HG02852 (cell line): ENCODE measurements around the gene FN3K.
"Not testable (repeated sequence)": the region's sequence is repeated elsewhere in the genome, so short reads cannot be mapped to it uniquely, and the experiment has no call there.

ENCODE experiments used
- ATAC-seq: cut with Tn5 transposase; IDR thresholded peaks from one replicate; pipeline ENCODE4 v1.9.1; 2021; ENCODE audit warnings: mild to moderate bottlenecking, moderate library complexity; ENCODE audit not compliant: unreplicated experiment

Gene FN3K

DNA sequence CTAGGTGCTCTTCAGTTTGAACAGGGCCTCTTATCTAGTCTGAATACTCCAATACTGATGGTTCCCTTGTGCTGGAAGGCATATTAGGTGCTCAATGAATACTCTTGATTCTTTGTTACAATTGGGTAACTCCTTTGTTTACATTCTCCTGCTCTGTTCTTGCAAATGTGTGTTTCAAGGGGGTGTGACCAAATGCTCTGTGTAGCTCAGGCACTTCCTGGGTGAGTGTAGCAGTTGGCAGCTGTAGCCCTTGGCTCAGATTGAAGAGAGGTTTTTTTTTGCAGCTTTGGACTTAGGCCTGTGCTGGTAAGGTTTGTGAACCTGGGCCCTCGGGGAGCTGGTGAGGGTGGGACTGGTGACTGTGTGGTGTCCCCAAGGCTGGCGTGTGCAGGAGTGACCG lies 36.6 kb downstream of the FN3K start:
- no peak for ATAC-seq

DNA sequence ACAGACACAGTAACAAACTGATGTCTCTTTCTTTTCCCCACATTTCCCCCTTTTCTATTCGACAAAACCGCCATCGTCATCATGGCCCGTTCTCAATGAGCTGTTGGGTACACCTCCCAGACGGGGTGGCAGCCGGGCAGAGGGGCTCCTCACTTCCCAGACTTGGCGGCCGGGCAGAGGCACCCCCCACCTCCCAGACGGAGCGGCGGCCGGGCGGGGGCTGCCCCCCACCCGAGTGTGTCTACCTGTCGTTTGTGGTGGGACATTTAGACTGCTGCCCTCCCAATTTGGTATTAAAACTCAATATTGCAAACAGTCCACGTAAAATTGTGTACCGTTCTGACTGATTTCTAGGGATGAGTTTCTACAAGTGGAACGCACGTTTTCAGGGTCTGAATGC lies 39.0 kb downstream of the FN3K start:
- ATAC-seq, result not testable (repeated sequence)

DNA sequence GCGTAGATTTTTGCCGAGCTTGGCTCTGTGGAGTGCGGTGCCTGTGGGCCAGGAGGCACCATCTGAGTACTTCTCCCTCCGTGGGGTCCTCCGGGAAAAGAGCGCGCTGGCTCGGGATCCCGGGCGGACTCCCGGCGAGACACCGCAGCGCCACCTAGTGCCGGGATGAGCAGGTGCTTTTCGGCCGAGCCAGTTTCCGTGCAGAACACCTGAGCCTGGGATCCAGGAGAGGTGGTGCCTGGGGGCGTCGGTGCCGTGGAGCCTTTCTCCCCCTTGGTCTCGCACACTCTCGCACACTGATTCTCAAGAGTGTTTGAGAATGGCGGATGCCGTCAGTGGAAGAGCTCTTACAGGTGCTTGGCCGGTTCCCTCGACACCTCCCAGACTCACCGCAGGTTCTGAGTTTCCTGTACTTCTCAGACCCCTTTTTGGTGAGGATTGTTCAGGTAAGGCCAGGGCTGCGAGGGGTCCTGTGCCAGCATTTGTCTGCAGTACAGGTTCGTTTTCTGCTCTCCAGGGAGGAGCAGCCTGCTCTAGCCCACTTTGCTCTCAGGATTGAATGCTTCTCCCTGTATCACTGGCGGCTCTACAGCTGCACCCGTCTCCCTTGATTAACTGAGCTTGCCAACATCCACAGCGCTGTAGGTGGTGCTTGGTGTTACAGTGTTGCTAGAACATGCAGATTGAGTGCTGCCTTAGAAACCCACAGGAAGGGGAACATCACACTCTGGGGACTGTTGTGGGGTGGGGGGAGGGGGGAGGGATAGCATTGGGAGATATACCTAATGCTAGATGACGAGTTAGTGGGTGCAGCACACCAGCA lies 39.8 kb downstream of the FN3K start:
- no peak for ATAC-seq

DNA sequence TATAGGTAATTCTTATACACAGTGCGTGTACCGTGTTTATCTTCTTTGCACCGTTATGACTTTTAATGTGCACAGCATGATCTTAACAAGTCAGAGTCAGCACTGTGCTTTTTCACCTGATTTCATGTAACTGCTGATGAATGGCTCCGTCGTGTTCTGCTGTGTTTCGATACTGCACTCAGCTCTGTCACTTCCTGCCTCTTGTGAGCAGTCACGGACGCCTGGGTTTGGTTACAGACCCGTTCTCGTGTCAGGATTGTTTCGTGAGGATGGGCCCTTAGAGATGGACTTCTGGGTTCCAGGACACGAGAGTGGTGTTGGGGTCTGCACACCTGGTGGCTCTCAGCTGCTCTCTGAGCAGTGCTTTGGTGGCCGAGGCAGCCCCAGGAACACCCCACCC lies 41.0 kb downstream of the FN3K start:
- no peak for ATAC-seq

DNA sequence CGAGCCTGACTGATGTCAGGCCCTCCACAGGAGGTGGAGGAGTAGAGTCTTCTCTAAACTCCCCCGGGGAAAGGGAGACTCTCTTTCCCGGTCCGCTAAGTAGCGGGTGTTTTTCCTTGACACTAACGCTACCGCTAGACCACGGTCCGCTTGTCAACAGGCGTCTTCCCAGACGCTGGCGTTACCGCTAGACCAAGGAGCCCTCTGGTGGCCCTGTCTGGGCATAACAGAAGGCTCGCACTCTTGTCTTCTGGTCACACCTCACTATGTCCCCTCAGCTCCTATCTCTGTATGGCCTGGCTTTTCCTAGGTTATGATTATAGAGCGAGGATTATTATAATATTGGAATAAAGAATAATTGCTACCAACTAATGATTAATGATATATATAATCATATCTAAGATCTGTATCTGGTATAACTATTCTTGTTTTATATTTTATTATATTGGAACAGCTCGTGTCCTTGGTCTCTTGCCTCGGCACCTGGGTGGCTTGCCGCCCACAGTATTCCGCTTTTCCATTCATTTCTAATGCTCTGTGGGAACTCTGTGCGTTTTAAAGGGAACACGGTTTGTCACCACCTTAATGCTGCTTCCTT lies 42.5 kb downstream of the FN3K start:
- ATAC-seq, result not testable (repeated sequence)

DNA sequence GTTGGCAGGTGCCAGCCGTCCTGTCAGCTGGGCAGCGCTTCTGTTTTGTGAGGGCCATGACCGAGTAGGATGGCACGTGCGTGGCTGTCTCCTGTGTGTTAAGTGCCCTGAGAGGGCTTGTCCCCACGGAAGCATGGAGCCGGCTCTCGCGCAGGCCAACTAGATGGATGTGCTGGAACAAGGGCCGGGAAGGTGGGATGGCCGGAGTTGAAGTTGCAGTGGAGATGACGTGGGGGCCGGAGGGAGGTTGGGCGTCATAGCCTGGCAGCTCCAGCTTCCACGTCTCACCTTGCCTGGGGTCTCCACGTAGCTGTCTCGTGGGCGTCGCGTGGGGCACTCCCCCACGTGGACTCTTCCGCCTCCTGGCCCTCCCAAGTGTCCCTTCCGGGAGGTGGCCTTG lies 44.1 kb downstream of the FN3K start:
- ATAC-seq, result no peak

DNA sequence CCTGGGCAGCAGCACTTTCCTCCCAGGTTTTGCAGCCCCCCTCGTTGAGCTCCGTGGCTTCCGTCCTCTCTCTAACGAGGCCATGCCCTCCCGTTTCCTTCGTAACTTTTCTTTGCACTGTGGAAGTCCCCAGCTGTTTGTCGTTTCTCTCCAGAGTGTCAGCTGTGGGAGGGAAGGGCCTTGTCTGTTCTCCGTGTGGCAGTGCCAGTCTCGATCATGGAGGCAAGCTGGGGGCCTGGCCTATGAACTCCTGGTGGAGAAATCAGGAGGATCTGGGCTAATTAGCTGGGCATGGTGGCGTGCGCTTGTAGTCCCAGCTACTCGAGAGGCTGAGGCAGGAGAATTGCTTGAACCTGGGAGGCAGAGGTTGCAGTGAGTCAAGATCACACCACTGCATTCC lies 44.8 kb downstream of the FN3K start:
- no peak for ATAC-seq

DNA sequence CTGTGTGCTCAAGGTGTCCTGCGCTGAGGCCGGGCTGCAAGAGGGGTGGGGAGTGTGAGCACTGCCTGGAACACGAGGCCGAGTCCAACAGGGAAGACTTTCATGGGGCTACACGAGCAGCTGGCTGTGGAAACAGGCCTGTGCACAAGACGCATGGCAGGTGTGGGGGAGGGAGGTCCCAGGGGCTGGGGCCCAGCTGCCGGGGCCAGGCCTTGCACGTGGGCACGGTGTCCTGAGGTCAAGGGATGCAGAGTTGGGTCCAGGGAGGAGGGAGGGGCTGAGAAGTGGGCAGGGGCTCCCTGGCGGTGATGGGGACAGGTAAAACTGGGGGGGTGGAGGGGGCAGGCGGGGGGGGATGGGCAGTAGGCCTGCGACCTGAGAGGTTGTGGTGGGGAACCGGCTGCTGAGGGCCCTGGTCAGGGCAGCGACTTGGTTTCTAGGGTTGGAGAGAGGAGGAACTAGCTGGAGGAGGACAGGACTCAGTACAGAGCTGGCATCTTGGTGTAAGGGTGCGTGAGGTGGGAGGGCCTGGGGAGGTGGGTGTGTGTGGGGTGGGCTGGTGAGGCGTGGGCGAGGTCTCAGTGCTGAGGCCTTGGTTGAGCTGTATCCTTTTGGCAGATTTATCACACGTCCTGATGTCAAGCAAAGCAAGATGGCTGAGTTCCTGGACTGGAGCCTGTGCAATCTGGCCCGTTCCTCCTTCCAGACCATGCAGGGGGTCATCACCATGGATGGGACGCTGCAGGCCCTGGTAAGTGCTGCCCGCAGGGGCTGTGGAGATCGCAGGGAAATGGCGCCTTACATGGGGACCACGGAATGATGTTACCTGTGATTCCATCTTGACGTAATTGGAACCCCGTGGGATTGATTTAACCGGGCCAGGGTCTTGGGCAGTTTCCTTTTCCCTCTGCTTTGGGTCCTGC lies 45.8 kb downstream of the FN3K start:
- ATAC-seq, result no peak

DNA sequence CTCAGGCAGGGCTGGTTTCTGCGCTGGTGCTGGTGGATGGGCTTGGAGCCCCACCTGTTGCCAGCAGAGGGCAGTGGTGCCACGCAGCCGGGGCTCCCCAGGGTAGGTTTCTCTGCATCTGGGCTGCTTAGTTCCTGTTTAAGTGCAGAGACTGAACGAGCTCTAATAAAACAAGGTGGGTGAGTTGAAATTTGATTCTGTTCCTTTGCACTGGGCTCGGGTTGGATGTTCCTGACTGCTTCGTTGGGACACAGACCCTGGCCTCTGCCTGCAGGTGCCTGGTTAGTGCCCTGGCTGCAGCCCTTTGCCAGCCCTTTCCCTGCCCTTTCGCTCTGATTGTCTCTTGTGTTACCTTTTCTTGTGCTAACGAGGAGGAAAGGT lies 46.5 kb downstream of the FN3K start:
- no peak for ATAC-seq

DNA sequence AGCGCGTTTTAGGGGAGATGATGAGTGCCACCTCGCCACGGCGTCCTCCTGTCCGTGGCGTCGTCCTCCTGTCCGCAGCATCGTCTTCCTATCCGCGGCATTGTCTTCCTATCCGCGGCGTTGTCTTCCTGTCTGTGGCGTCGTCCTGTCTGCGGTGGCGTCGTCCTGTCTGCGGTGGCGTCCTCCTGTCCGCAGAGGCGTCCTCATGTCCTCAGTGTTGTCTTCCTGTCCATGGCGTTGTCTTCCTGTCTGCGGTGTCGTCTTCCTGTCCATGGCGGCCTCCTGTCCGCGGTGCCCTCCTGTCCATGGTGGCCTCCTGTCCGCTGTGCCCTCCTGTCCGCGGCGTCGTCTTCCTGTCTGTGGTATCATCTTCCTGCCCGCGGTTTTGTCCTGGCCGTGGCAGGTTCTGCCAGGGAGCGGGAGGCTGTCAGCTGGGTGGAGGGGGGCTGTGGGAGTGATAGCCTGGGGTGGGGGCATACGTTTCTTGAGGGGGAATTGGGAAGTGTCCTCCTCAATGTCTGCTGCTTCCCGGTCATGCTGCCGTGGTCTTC lies 47.3 kb downstream of the FN3K start:
- ATAC-seq, result no peak

DNA sequence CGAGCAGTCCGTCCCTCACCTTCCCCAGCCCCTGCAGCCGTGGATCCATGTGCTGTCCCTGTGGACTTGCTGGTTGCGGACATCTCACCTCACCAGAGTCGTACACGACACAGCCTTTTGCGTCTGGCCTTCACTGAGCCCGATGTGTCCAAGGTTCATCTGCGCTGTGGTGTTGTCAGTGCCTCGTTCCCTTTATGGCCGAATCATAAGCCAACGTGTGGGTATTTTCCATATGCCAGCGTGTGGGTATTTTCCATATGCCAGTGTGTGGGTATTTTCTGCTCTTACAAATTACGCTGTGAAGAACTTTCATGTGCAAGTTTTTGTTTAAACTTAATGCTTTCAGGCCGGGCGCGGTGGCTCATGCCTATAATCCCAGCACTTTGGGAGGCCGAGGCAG lies 48.1 kb downstream of the FN3K start:
- no peak for ATAC-seq

DNA sequence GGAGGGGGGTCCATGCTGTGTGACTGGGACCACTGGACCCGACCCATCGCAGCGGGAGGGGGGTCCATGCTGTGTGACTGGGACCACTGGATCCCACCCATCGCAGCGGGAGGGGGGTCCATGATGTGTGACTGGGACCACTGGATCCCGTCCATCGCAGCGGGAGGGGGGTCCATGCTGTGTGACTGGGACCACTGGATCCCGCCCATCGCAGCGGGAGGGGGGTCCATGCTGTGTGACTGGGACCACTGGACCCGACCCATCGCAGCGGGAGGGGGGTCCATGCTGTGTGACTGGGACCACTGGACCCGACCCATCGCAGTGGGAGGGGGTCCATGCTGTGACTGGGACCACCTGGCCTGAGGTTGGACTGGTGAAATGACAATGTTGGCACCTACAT lies 50.2 kb downstream of the FN3K start:
- not testable (repeated sequence) for ATAC-seq

DNA sequence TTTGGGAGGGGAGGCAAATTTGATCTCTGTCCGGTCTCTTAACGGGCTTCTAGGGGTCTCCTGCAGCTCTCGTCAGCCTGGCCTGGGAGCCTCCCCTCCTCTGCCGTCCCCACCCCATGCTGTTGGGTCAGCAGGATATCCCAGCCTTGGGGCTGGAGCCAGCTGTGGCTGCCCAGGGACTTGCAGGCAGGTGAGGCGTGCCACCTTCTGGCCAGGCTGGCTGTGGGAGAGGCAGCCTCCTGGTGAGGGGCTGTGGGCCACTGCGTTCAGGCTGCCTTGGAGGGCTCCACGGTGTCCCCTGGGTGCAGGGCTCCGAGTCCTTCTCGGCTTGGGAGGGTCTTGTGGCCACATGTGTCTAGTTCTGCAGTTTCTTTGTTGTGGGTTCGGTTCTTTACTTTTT lies 51.0 kb downstream of the FN3K start:
- ATAC-seq, result no peak

DNA sequence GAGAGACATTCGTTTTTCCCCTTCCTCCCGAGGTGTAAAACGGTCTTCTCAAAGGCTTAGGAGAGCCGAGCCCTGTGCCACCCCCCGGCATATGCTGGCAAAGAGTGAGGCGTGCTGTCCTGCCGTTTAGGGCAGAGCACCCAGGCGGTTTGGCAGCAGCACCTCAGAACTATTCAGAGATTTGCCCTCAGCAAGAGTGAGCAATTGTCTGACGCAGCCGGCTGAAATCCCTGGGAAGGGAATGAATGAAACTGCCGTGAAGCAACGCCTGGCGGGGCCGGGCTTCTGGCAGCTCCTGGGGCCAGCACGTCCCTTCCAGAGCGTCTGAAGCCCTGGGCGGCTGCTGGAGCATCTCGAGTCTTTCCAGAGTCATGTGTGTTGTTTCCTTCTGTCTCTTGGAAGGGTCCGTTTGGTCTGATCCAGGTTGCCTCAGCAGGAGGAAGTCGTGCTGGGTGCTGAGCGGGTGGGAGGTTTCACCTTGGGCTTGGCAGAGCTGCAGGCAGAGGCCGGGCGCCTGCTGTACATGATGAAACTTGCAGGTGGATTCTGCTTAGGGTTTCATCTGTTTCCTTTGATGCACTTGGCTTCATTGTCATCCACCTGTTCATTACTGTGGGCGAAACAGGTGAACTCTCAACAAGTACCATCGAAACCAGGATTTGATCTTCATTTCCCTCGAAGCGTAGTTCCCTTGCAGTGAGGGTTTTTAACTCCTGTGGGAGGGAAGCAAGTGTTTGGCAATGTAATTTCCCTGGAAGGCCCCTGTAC lies 51.9 kb downstream of the FN3K start:
- no peak for ATAC-seq

DNA sequence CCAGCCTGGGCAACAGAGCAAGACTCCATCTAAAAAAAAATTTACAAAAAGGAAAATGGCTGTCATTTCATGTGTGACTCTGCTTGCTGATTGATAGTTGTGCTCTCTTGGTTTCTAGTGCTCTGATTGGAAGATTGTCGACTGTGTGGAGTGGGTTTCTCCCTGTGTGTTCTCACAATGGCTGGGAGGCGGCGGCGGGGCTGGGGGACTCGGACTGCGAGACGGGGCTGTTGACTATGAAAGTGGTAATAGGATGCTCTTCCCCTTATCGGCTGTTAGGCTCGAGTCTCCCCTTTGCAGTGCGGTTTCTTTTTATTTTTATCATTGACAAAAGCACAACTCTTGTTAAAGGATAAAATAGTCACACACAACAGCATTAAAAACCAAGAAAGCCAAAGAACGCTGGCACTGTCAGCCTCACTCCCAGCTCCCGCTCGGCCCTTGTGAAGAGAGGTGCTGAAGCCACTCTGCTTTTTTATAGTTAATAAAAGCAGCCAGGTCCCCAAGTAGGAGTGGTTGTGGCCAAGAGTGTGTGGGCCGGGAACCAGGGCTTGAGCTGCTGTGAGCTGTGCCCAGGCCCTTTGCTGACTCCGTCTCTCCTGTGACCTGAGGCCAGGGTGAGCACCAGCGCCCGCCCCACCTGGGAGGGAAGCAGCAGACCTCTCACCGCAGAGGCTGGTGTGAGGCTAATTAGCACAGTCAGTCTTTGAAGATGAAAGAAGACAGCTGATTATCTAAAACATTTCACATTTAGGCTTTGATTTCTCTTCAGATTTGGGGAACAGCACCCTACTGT lies 53.0 kb downstream of the FN3K start:
- no peak for ATAC-seq

DNA sequence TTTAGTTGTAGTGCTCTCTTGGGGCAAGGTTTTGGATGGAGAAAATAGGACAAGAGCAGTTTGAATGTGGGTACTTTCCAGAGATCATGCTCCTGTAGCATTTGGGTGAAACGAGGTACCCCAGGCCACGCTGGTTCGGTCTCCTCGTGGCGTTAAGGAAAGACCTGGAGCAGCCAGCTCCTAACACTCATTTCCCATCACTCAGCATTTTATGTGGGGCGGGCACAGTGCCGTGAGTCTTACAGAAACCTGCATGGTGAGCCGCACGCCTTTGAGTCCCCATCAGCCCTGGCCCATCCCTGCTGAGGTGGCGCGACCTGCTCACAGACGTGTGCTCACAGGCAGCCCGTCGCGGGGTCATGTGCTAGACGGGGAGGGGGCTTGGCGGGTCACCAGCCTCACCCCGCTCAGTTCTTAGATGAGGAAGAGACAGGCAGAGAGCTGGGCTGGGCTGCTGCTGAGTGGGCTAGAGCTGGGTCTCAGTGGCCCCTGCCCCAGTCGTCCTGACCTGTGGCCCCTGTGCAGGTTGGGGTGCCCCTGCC lies 53.7 kb downstream of the FN3K start:
- no peak for ATAC-seq

DNA sequence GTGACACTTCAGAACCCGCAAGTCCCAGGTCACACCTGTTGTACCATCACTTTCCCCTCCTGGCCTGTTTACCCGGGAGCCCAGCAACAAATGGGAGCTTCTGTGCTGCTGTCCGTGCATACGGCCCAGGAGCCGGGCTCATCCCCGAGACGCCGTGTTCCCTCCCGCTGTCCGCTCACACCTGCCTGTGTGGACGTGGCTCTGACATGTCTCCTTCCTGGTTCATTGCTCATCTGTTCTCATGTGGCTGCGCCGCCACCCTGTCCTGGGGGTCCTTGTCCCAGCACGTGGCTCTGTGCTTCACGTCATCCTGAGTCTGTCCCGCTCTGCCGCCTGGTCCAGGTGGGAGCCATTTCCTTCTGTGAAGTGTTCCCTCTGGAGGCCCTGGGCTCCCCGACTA lies 54.4 kb downstream of the FN3K start:
- no peak for ATAC-seq

DNA sequence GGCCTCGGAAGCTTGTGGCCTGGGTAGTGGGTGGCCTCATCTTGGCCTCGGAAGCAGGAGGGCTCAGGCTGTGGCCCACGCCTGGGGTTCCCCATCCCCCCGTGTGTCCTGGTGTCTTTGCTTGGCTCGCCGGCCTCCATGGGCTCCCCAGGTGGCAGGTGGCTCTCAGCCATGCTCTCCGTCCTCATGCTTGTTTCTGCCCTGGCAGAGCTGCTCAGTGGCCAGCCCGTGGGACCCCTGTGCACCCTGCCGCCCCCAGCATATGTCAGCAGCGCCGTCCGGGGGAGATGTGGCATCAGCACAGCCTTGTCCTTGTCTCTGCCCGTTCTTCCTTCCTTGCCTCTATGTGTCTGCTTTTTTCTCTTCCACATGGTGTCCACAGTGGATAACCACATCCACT lies 55.0 kb downstream of the FN3K start:
- ATAC-seq, result no peak

DNA sequence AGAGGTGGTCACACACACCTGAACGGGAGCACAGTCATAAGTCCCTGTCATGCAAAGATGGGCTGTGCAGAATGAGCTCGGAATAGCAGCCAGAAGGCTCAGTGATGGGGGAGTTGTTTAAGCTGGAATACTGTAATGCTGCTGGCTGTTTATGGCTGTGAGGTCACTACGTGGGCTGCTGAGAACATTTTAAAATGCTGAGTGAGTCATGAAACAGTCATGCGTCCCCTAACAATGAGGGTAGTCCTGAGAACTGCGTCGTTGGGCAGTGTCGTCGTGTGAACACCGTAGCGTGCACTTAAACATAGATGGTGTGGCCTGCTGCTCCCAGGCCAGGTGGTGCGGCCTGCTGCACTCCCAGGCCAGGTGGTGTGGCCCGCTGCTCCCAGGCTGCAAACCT lies 56.1 kb downstream of the FN3K start:
- ATAC-seq, result no peak
